Fibroblast of skin of back (primary cell): ENCODE results near the gene PXN.
"Not testable (repeated sequence)": the region's sequence is repeated elsewhere in the genome, so short reads cannot be mapped to it uniquely, and the experiment has no call there.

ENCODE experiments used
- DNase-seq: peaks from one replicate; pipeline ENCODE4 v3.0.0-alpha.2; 2013

The PXN gene

DNA sequence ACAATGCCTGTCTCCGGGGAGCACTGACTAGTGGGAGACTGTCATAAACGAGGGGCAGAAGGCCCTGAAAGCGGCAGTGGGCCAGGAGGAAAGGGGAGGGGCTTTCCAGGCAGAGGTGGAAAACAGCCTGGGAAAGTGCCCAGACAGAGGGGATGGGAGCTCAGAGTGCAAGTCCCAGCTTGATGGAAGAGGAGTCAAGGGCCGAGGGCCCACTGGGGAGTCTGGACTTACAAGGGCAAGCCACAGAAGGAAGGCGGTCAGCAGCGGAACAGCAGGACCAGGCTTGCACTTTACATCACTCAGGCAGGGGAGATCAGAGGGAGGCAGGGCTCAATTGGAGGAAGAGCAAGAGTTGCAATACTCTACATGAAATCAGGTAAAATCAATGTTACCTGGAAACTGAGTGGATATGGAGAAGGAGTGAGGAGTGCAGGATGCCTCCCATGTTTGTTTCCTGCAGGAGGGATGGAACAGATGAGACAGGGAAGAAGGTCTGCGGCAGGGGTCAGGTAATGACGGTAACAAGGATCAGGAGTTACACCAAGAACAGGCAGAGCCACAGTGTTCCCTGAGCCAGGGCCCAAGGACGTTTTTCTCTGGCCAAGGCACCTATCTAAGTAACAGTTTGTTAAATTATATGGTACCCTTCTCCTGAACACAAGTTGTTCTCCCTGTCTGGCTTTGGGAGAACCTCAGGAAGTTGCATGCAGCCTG is 23.8 kb downstream of the PXN start:
- no peak for DNase-seq

GRCh38 chr12:120240495-120240833 is 25.1 kb downstream of the PXN start:
- no peak for DNase-seq

DNA sequence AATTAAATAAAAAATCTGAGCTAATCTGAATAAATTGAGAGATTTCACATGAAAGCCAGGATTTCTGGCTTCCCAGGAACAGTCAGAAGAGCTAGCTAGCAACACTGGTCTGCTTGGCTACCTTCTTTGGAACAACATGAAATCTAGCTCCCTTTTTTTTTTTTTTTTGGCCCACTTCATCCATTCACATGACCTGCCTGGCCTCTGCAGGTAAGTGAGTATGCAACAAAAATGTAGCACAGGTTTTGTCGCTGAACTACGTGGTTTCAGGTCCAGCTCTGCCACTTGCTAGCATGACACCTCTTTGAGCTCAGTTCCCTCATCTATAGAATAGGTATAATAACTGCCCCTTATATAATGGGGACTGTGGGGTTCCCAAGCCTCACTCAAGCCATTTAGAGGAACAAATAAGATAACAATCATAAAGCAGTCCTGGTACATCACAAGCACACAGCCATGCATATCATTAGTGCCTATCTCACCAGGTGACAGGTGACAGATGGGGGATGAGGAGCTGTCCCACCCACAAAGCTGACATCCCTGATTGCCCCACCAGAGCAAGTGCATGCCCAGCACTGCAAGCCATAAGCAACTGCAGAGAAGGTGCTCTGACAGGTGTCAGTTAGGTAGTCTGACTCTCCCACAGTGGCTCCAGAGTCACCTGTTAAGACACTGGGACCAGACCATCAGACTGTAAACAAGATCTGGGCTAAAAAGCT is 25.6 kb downstream of the PXN start:
- no peak for DNase-seq

- no peak for DNase-seq
Observed at GRCh38 chr12:120238839-120239445, 26.6 kb downstream of the PXN start.

DNA sequence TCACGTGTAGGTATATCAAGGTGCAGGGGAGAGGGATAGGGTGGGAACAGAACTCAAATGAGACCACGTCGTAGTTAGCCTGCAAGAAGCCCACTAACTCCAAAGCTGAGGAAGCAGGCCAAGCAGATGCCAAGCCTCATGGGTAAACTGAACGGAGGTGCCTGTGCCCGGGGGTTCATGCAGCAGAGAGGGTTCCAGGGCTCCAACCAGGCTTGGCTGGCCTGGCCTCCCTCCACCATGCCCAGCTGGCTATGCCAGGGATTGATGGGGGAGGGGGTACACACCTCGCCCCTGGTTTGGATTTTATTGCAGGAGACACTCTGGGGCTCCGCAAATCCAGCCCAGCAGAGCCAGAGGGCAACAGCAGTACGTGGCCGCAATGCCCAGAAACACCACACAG is 27.3 kb downstream of the PXN start:
- DNase-seq = no peak

DNA sequence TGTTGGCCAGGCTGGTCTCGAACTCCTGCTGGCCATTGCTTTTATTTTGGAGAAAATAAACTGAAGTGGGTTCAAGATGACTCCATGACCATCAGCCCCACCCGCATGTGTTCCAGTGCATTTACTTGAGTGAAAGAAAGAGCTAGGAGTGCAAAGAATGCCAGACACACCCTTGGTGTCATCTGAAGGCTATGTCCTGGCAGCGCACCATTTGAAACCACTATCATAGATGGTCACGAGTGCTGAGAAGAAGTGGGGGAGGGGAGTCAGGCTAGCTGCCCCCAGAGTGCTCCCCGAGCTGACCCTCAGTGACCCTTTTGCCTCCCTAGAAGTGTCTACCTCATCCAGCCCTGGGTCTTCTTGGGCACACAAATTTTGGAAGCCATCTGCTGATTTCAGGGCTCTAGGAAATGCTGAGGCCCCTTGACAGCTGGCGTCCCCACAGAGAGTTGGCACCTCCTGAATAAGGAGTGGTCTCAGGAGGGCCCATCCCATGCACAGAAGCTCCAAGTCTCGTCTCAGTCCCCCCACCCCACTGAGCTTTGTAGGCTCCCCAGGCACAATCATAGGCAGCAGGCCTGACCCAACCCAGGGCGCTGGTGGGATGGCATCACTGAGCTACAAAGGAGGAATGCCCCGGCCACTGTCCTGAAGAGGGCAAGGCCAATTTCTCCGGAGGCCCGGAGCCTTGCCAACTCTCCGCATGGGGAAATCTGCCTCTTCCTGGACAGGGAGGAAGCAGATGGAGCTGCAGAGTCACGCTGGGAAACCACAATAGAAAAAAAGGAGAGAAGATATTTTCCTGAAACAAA is 28.0 kb downstream of the PXN start:
- peak; percentile 90 for DNase-seq

DNA sequence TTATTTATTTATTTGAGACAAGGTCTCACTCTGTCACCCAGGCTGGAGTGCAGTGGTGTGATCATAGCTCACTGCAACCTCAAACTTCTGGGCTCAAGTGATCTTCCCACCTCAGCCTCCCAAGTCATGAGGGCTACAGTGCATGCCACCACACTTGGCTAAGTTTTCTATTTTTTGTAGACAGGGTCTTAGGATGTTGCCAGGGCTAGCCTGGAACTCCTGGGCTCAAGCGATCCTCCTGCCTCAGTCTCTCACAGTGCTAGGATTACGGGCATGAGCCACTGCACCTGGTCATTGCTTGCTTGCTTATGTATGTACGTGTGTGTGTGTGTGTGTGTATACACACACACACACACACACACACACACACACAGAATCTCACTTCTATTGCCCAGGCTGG is 28.7 kb downstream of the PXN start:
- not testable (repeated sequence) for DNase-seq

GRCh38 chr12:120235369-120236323 is 29.9 kb downstream of the PXN start:
- peak; percentile 48 for DNase-seq

DNA sequence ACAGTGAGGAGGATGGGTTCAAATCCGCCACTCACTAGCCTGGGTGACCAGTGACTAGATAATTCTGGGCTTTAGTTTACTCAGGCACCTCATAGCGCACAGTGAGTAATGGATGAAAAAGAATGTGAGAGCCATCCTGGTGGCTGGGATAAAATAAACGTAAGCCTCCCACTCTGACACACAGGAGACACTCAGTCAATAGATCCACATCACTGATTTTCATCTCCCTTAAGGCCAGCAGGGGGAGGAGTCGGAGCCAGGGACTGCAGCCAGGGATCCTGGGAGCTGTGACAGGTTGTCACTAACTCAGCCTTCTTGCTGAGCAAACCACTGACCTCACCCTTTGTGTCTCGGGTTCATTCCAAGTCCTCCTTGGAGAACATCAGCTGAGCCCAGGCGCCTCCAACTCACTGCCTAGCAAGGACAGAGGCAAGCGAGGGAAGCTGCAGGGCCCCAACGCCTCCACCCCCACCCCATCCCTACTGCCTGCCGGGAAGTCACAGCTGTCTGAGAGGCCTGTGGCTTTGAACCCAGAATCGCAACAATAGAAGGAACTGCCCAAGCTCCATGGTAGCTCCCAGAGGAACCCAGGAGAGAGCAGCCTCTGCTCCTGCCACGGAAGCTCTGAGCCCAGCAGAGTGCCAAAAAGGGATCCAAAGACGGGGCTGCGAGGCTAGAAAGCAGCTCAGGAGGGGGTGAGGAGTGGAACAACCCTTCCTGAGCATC is 30.7 kb downstream of the PXN start:
- DNase-seq = peak; percentile 99

DNA sequence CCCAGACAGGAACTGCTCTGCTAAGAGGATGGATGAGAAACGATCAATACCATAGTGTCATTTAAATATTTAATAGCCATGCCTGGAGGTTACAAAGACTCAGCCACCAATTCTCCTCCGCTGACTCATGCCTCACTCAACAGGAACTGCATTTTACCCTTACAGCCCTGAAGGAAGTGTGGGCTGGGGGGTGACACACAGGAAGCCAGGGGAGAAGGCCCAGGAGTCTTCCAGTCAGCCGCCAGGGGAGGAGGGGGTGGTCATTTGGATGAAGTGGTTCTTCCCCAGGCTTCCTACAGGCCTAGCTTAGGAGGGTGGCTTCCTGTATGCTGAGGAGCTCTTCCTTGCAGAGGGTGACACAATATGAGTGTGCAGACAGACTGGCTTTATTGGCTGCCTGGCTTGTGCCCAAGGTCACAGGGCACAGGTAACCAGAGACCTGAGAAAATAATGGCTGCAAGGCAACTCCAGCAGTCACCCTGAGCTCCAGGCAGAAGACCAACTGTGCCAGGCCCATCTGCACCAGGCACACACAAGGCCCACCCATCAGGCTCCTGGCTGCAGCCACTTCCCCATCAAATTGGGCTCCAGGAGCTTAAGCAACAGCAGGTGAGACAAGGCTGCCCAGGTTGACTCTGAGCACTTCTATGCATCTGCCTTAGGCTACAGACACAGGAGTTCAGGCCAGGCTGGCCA is 34.1 kb downstream of the PXN start:
- DNase-seq = peak; percentile 99

- no peak for DNase-seq
Observed at GRCh38 chr12:120230974-120231315, 34.6 kb downstream of the PXN start.

DNA sequence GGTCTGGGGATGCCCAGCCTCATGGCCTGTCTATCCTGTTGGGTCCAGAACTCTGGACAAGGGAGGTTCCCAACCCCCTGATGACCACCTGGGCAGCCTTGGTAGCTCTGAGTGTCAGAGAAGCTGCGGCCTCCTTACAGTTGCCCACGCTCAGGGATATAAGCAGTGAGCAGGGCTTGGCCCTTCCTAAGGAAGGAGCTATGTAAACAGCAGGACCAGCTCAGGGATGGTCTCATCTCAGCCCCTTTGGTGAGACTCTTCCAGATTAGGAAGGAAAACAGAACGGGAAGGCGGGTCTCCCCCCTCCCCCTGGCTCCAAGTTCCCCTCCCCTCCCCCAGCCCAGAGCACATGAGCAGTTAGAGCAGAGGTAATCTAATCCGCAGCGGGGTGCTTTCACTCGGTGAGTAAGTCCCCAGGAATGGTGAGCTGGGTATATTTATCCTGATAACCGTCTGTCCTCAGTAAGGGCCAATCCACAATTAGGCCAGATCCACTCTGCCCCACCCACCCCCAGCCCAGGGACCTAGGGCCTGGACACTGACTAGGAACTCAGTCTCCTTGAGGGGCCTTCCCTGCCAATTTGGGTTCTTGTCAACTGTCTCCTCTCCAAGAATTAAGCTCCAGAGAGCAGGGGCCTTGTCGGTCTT is 35.1 kb downstream of the PXN start:
- DNase-seq = peak; percentile 99

- DNase-seq = peak; percentile 38
Observed at GRCh38 chr12:120229487-120230325, 35.8 kb downstream of the PXN start.

DNA sequence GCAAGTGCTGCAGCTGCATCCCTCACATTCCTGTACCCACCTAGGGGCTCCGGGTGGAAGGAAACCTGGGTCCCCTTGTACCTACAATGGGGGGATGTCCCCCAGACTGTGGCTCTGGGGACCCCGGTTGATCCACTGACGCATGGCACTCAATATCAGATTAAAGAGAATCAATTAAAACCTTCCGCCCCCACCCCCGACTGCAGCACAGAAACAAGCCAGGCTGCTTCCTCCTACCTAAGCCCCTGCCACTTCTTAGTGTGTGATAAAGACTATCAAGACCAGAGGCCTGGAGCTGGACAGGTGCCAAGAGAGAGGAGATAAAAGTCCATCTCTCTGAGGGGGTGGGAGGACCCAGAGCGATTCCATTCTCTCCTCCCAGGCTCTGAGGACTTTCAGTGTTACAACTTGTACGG is 36.5 kb downstream of the PXN start:
- DNase-seq = no peak

GRCh38 chr12:120228291-120229070 is 37.0 kb downstream of the PXN start:
- DNase-seq = peak; percentile 78

GRCh38 chr12:120228041-120228290 is 37.6 kb downstream of the PXN start:
- DNase-seq = no peak

DNA sequence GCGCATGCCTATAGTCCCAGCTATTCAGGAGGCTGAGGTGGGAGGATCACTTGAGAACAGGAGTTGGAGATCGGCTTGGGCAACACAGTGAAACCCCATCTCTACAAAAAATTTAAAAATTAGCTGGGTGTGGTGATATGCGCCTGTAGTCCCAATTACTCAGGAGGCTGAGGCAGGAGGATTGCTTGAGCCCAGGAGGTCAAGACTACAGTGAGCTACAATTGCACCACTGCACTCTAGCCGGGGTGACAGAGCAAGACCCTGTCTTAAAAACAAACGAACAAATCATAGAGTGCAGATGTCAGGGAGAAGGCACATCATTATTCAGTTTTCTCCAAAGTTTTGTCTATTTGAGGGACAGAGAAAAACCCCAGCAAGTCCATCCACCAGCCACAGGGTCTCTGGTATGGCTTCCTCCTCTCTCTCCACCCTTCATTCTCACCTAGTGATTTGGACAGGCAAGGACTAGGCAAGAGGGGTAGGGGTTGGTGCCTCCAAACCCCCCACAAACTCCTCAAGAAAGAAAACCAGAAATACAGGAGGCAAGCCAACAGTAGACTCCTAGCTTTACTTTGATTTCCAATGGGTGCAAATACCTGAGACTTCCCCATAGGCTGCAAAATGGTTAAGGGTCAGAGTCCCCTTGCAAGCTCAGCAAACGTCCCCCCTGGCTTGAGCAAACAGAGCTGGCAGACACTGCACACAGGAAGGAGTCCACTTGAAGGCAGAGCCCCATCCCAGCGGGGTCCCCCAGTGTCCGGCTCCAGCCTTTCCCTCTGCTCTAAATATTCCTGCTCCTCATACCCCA is 38.1 kb downstream of the PXN start:
- no peak for DNase-seq
